ENCODE data around the gene SYNDIG1.

Gene SYNDIG1

GRCh38 chr20:24676353-24676977, 207.0 kb downstream of the SYNDIG1 start:
- Histone ChIP-seq H3K27me3 (ENCODE audit: insufficient read depth, poor library complexity, severe bottlenecking) (no peaks in the 10 kb centered on the region), H3K4me3 (ENCODE audit: severe bottlenecking) (no peak overlapping the region), H3K27ac (ENCODE audit: poor library complexity, severe bottlenecking) (no peak overlapping the region), H3K4me1 (ENCODE audit: insufficient read depth, poor library complexity, severe bottlenecking) (peaks cover 14% of the 10 kb centered on the region), H3K36me3 (ENCODE audit: low read depth) (no peaks in the 10 kb centered on the region), H3K9me3 (ENCODE audit: severe bottlenecking) (no peaks in the 10 kb centered on the region)
- no peak for ATAC-seq (ENCODE audit: low read depth)
- peak; percentile 49 for DNase-seq (ENCODE audit: low spot score)
- TF ChIP-seq CTCF (IDR thresholded peaks at IDR 0.05; ENCODE audit: poor library complexity, severe bottlenecking) = no peak

GRCh38 chr20:24676978-24677370, 207.5 kb downstream of the SYNDIG1 start:
- no peaks in the 10 kb centered on the region for H3K36me3 ChIP-seq (ENCODE audit: low read depth)
- no peak for ATAC-seq (ENCODE audit: low read depth)
- H3K27me3 ChIP-seq (ENCODE audit: insufficient read depth, poor library complexity, severe bottlenecking) = no peaks in the 10 kb centered on the region
- H3K27ac ChIP-seq (ENCODE audit: poor library complexity, severe bottlenecking) = no peak overlapping the region
- no peaks in the 10 kb centered on the region for H3K9me3 ChIP-seq (ENCODE audit: severe bottlenecking)
- H3K4me1 ChIP-seq (ENCODE audit: insufficient read depth, poor library complexity, severe bottlenecking) = peaks cover 14% of the 10 kb centered on the region
- DNase-seq (ENCODE audit: low spot score) = peak; percentile 28
- TF ChIP-seq CTCF (IDR thresholded peaks at IDR 0.05; ENCODE audit: poor library complexity, severe bottlenecking) = no peak
- H3K4me3 ChIP-seq (ENCODE audit: severe bottlenecking) = no peak overlapping the region

GRCh38 chr20:24677626-24678315, 208.3 kb downstream of the SYNDIG1 start:
- H3K9me3 ChIP-seq (ENCODE audit: severe bottlenecking) = no peaks in the 10 kb centered on the region
- no peak overlapping the region for H3K27ac ChIP-seq (ENCODE audit: poor library complexity, severe bottlenecking)
- DNase-seq (ENCODE audit: low spot score) = peak; percentile 9
- no peak for ATAC-seq (ENCODE audit: low read depth)
- H3K4me3 ChIP-seq (ENCODE audit: severe bottlenecking) = no peak overlapping the region
- no peak for TF ChIP-seq CTCF (IDR thresholded peaks at IDR 0.05; ENCODE audit: poor library complexity, severe bottlenecking)
- no peaks in the 10 kb centered on the region for H3K36me3 ChIP-seq (ENCODE audit: low read depth)
- peaks cover 10% of the 10 kb centered on the region for H3K4me1 ChIP-seq (ENCODE audit: insufficient read depth, poor library complexity, severe bottlenecking)
- no peaks in the 10 kb centered on the region for H3K27me3 ChIP-seq (ENCODE audit: insufficient read depth, poor library complexity, severe bottlenecking)

DNA sequence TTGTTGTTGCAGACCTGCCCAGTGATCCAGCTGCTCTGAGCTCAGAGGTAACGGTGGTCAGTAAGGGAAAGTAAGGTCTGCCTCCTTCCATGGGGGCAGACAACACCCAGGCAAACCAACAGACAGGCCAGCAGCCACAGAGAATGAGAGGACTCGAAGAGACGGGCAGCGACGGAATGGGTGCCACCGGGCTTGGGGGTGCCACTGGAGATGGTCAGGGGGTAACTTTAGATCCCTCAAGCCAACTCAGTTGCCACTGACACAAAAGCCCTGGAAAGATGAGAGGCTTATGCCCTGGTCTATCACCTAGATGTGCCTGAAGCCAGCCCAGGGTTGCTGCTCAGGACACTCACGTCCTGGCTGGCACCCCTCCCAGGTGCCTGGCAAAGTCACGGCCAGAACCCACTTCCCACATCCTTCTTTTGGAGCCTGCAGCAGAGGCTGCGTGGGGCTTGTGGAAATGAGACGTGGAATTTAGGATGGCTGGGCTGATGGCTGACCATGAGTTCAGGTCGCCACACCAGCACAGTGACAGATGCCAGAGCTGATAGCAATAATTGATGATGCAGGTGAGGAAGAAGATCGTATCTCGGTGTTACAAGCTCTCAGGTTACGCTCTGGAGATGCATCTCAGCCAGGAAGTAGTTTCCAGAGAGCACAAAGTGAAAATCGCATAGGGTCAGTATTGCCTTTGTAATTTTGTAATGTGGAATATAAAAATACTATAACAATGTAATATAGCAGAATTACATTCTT, 209.1 kb downstream of the SYNDIG1 start:
- H3K27me3 ChIP-seq (ENCODE audit: insufficient read depth, poor library complexity, severe bottlenecking) = no peaks in the 10 kb centered on the region

More for the DNA sequence above, 209.1 kb downstream of the SYNDIG1 start:
- Histone ChIP-seq H3K4me1 (ENCODE audit: insufficient read depth, poor library complexity, severe bottlenecking) (peaks cover 3% of the 10 kb centered on the region), H3K9me3 (ENCODE audit: severe bottlenecking) (no peaks in the 10 kb centered on the region), H3K27ac (ENCODE audit: poor library complexity, severe bottlenecking) (no peak overlapping the region), H3K36me3 (ENCODE audit: low read depth) (no peaks in the 10 kb centered on the region), H3K4me3 (ENCODE audit: severe bottlenecking) (no peak overlapping the region)
- DNase-seq (ENCODE audit: low spot score) = peak; percentile 34
- no peak for ATAC-seq (ENCODE audit: low read depth)
- no peak for TF ChIP-seq CTCF (IDR thresholded peaks at IDR 0.05; ENCODE audit: poor library complexity, severe bottlenecking)

All from RWPE2 (cell line).